Mucosa of rectum (tissue), 2 donors: ENCODE data around the gene EFCAB13.

Experiments
- H3K27ac ChIP-seq, 2 donors: one replicate each; pipeline ENCODE4 v1.7.0; 2013; ENCODE audit warnings: inconsistent platforms in 2 of 2, low read depth in 2 of 2, low read length in 2 of 2
- H3K27me3 ChIP-seq, 2 donors: one replicate each; pipeline ENCODE4 v1.7.0; 2013; ENCODE audit warnings: low read length in 2 of 2; ENCODE audit not compliant: control insufficient read depth in 2 of 2, insufficient read depth in 2 of 2
- H3K36me3 ChIP-seq, 2 donors: one replicate each; pipeline ENCODE4 v1.7.0; 2013; ENCODE audit warnings: low read length in 2 of 2; ENCODE audit not compliant: control insufficient read depth in 2 of 2, insufficient read depth in 2 of 2
- H3K4me1 ChIP-seq, 2 donors: one replicate each; pipeline ENCODE4 v1.7.0; 2013; ENCODE audit warnings: low read length in 2 of 2, mild to moderate bottlenecking in 1 of 2; ENCODE audit not compliant: control insufficient read depth in 2 of 2, insufficient read depth in 2 of 2
- H3K4me3 ChIP-seq, 2 donors: one replicate each; pipeline ENCODE4 v1.7.0; 2013; ENCODE audit warnings: low read length in 2 of 2
- H3K9ac ChIP-seq, 2 donors: one replicate each; pipeline ENCODE4 v1.7.0; 2013; ENCODE audit warnings: low read length in 2 of 2, low read depth in 1 of 2, mild to moderate bottlenecking in 1 of 2
- H3K9me3 ChIP-seq, 2 donors: one replicate each; pipeline ENCODE4 v1.7.0; 2013; ENCODE audit warnings: low read length in 2 of 2; ENCODE audit not compliant: control insufficient read depth in 2 of 2
- donor health status: healthy.
- donor health status: Normal muscosa, but diverticular disease.

Gene EFCAB13

GRCh38 chr17:47295037-47295873 is 28.5 kb upstream of the EFCAB13 start:
- no peak overlapping the region for H3K27ac ChIP-seq
- no peaks in the 10 kb centered on the region for H3K36me3 ChIP-seq
- H3K9me3 ChIP-seq, result no peaks in the 10 kb centered on the region
- H3K4me3 ChIP-seq, result no peak overlapping the region
- H3K27me3 ChIP-seq, result no peaks in the 10 kb centered on the region
- H3K9ac ChIP-seq, result no peak overlapping the region
- peaks cover 0 to 4% of the 10 kb centered on the region in 2 donors for H3K4me1 ChIP-seq

DNA sequence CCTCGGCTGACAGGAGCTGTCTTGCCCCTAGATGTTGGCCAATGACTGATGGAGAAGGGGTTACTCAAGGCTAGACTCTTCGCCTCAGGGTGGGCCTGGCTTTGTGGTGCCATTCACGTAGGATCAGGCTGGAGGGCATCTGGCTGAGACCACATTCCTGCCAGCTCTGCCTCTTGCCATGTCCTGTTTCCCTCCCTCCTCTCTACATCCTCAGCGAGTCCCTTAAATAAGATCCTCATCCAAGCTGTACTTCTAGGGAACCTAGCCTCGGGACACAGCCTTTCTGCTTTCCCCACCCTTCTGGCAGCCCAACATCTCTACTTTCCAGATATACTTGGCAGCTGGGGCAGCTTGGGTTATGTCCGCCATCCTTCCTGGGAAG is 27.9 kb upstream of the EFCAB13 start:
- Histone ChIP-seq H3K27me3 (no peaks in the 10 kb centered on the region), H3K9me3 (no peaks in the 10 kb centered on the region), H3K4me3 (no peak overlapping the region), H3K36me3 (no peaks in the 10 kb centered on the region), H3K4me1 (peaks cover 0 to 4% of the 10 kb centered on the region in 2 donors), H3K9ac (no peak overlapping the region), H3K27ac (no peak overlapping the region)

- H3K4me1 ChIP-seq, result peaks cover 0 to 4% of the 10 kb centered on the region in 2 donors
- H3K27me3 ChIP-seq, result no peaks in the 10 kb centered on the region
- no peak overlapping the region for H3K27ac ChIP-seq
- no peak overlapping the region for H3K9ac ChIP-seq
- H3K36me3 ChIP-seq, result no peaks in the 10 kb centered on the region
- H3K9me3 ChIP-seq, result no peaks in the 10 kb centered on the region
- no peak overlapping the region for H3K4me3 ChIP-seq
Observed at GRCh38 chr17:47297661-47298400, 25.9 kb upstream of the EFCAB13 start.

DNA sequence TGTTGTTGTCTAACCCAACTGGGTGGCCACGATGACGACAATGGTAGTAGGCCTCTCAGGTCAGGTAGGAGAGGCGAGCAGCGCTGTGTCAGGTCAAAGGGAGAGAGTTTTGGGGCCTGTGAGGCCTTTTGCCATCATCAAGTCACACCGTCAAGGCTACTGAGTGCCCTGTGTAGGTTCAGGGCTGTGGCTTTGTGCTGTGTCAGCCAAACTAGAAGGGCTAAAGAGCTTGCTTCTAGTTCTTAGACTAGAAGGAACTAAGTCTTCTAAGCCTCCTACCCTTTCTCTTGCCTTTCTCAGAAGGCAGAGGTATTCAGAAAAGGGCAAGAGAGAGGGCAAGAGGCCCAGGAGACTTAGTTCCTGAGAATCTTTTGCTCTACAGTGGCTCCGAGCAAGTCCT is 25.0 kb upstream of the EFCAB13 start:
- Histone ChIP-seq H3K27me3 (no peaks in the 10 kb centered on the region), H3K27ac (no peak overlapping the region), H3K4me3 (no peak overlapping the region), H3K9ac (no peak overlapping the region), H3K36me3 (no peaks in the 10 kb centered on the region), H3K9me3 (no peaks in the 10 kb centered on the region), H3K4me1 (peaks cover 0 to 4% of the 10 kb centered on the region in 2 donors)

GRCh38 chr17:47299239-47299910 is 24.4 kb upstream of the EFCAB13 start:
- H3K4me3 ChIP-seq, result no peak overlapping the region
- no peak overlapping the region for H3K9ac ChIP-seq
- H3K9me3 ChIP-seq, result no peaks in the 10 kb centered on the region
- H3K27me3 ChIP-seq, result no peaks in the 10 kb centered on the region
- peaks cover 0 to 4% of the 10 kb centered on the region in 2 donors for H3K4me1 ChIP-seq
- H3K36me3 ChIP-seq, result no peaks in the 10 kb centered on the region
- no peak overlapping the region for H3K27ac ChIP-seq

DNA sequence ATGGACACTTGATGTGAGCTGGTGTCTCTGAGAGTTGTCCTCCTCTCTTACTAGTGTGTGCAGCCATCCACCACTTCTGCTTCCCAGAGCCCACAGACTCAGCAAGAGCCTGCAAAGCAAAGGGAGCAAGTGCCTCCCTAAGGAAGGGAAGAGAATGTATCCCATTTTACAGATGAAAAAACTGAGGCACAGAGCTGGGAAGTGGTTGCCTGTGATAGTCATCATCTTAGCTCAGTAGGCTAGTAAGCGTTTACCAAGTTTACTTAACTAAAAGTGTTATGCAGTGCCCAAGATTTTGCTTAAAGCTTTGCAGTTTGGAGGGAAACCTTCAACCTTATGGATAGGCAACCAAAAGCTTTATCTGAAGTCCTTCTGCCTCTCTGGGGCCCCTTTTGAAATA is 23.0 kb upstream of the EFCAB13 start:
- Histone ChIP-seq H3K4me1 (no peaks in the 10 kb centered on the region), H3K4me3 (no peak overlapping the region), H3K27me3 (no peaks in the 10 kb centered on the region), H3K9me3 (no peaks in the 10 kb centered on the region), H3K27ac (no peak overlapping the region), H3K9ac (no peak overlapping the region), H3K36me3 (no peaks in the 10 kb centered on the region)

DNA sequence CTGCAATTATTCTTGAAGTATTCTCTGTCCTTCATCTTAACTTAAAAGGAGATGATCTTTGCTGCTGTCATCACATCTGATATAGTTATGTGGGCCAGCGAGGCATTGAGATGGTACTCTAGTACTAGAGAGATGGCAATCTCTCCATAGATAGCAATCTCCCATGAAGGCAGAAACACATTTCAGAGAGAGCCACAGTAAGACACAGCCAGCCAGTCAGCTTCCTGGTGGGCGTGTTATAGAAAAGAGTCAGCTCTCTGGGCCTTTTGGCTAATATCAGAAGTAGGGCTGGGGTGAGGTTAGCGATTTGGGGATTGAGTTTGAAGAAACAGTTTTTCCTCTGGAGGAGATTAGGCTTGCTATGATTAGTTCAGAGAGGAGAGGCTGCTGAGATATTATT is 22.6 kb upstream of the EFCAB13 start:
- H3K27ac ChIP-seq, result no peak overlapping the region
- no peaks in the 10 kb centered on the region for H3K36me3 ChIP-seq
- H3K27me3 ChIP-seq, result no peaks in the 10 kb centered on the region
- H3K4me1 ChIP-seq, result no peaks in the 10 kb centered on the region
- H3K4me3 ChIP-seq, result no peak overlapping the region
- no peaks in the 10 kb centered on the region for H3K9me3 ChIP-seq
- no peak overlapping the region for H3K9ac ChIP-seq

DNA sequence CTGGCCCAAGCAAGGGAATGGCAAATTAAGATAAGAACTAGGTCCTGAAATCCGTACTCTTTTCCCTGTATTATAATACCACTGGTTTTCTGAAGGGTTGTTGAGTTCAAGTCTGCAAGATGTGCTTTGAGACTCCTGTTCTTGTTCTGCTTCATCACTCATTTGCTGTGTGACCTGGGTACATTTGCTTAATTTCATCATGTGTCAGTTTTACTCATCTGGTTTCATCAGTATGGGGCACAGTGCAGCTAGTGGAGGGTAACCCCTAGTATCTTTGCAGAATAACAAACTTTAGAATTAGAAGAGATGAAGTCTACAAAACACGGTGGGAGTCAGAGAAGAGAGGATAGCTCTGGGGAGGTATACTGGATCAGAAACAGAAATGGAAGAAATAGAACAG is 21.9 kb upstream of the EFCAB13 start:
- no peaks in the 10 kb centered on the region for H3K9me3 ChIP-seq
- H3K27me3 ChIP-seq, result no peaks in the 10 kb centered on the region
- H3K4me1 ChIP-seq, result no peaks in the 10 kb centered on the region
- H3K9ac ChIP-seq, result no peak overlapping the region
- no peaks in the 10 kb centered on the region for H3K36me3 ChIP-seq
- no peak overlapping the region for H3K4me3 ChIP-seq
- H3K27ac ChIP-seq, result no peak overlapping the region

- no peak overlapping the region for H3K9ac ChIP-seq
- H3K27me3 ChIP-seq, result no peaks in the 10 kb centered on the region
- no peaks in the 10 kb centered on the region for H3K4me1 ChIP-seq
- H3K4me3 ChIP-seq, result no peak overlapping the region
- H3K9me3 ChIP-seq, result no peaks in the 10 kb centered on the region
- H3K36me3 ChIP-seq, result no peaks in the 10 kb centered on the region
- H3K27ac ChIP-seq, result no peak overlapping the region
Observed at GRCh38 chr17:47304186-47304585, 19.6 kb upstream of the EFCAB13 start.

DNA sequence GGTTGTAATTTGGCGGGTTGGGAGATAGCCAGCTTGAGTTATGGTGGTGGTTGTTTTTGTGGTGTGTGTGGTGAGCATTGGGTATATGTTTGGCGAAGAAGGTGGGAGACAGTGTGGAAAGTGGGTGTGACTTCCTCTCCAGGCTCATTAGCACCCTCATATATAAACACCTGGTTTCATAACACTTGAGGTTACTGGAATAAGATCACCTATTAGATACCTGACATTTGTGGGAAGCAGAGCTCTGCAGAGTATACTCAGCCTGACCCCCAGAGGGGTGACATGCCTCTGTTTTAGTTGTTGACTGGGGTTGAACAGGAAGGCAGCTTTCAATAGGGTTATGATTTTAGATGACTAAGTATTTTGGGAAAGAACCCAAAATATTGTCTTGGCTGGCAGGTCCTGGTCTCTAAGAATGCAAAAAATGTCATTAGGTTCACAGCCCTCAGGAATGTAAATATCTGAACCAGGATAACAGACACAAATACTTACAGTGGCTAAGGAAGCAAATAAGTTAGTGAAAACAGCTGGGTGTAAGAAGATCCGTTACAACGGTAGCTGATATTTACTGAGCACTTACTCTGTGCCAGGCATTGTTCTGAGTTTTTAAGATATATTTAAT is 18.3 kb upstream of the EFCAB13 start:
- Histone ChIP-seq H3K9me3 (no peaks in the 10 kb centered on the region), H3K36me3 (peaks cover 0 to 4% of the 10 kb centered on the region in 2 donors), H3K27ac (no peak overlapping the region), H3K4me3 (no peak overlapping the region), H3K4me1 (no peaks in the 10 kb centered on the region), H3K27me3 (no peaks in the 10 kb centered on the region), H3K9ac (no peak overlapping the region)
